GM19328 (cell line): Measurements from ENCODE around the gene FLOT2.
A peak's percentile ranks its signal among the peaks of the same experiment; 100 is the strongest.
"Not testable (repeated sequence)": the region's sequence is repeated elsewhere in the genome, so short reads cannot be mapped to it uniquely, and the experiment has no call there.

Experiments used
- ATAC-seq: cut with Tn5 transposase; IDR thresholded peaks from one replicate; pipeline ENCODE4 v1.9.1; 2021; ENCODE audit warnings: mild to moderate bottlenecking, moderate library complexity; ENCODE audit not compliant: unreplicated experiment

FLOT2 gene

DNA sequence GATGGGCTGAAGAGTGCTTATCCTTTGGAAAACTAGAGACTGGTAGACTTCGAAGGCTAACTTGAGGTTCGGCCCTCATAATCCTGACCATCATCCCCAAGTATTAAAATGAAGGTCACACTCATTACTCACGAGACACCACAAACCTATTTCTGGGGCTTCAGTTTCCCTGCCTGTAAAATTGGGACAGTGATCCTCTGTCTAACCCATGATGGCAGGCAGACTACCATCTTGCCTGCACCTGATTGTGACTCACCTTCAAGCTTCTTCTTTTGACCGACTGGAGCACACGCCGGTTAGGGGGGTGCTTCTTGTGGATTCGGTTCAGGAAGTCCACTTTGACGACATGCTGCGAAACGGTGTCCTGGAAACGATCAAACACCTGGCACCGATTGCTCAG lies 19.5 kb upstream of the FLOT2 start:
- ATAC-seq, result no peak

- ATAC-seq, result no peak
Observed at GRCh38 chr17:28916302-28916934, 18.9 kb upstream of the FLOT2 start.

DNA sequence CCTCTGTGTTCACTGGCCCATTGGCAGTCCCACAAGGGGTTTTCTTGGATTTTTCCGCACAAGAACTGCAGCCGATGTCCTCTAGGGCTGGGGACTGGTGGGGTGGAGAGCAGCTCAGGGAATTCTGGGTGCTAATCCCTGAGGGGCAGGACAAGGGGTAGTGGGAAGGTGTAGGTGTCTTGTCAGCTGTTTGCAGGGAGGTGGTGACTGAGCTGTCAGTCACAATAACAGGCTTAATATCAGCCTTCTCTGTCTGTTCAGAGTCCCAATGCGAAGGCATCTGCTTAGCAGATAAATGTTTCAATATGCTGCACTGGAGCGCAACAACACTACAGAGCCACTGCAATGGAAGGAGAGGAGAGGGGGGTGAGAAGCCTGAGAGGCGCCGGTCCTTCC lies 15.4 kb upstream of the FLOT2 start:
- no peak for ATAC-seq

DNA sequence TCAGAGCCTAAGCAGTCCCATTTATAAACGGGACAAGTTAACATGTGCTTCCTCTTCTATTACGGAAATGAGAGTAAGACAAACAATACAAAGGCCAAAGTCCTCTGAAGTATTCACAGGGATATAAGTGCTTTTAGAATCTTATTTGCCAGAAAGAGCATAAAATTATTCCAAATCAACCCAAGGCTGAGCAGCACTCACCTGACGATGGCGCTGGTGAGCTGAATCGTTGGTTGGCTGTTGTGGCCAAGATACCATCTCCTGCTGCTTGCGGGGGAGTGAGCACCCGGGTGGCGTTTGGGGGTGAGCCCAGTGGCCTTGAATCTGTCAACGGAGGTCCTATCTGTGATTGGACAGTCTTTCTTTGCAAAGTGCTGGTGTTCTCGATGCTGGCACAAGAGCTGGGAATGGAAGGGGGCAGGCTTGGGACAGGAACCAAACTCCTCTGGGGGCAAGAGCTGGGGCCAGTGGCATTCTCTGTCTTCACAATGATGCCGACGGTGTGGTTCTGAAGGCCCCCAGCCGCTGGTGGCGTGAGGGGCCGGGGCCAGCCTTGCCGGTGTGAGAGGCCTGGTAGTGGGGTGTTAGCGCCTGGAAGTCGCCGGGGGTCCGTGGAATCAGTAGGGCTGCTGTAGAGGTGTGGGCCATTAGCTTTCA lies 14.9 kb upstream of the FLOT2 start:
- ATAC-seq, result no peak

DNA sequence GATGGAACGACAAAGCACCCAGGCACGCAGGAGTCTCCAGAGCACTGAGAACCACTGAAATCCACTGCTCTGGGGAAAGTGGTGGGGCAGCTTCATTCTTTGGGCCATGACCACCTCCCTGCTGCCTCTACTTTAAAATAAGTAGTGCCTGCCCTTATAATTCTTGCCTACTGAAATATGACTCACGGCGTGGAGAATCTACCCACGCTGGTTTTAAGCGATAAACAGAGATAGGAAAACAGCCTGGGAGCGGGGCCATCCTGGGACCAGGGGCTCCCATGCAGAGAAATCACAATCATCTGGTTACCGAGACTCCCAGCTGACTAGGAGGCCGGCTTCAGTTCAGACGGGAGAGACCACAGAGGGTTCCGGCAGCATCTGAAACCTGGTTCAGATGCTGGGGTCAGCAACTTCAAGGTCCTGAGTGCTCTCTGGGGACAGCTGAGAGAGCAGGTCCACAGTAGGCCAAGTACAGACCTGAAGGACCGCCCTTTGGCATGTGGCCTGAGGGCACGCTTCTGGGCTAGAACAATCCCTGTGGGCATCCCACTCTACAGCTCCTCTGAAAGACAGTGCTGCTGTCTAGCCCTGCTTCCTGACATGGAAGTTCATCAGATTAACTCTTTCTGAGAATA lies 14.0 kb upstream of the FLOT2 start:
- ATAC-seq, result no peak

GRCh38 chr17:28910534-28910933 lies 13.0 kb upstream of the FLOT2 start:
- no peak for ATAC-seq

- no peak for ATAC-seq
Observed at GRCh38 chr17:28908640-28909167, 11.2 kb upstream of the FLOT2 start.

DNA sequence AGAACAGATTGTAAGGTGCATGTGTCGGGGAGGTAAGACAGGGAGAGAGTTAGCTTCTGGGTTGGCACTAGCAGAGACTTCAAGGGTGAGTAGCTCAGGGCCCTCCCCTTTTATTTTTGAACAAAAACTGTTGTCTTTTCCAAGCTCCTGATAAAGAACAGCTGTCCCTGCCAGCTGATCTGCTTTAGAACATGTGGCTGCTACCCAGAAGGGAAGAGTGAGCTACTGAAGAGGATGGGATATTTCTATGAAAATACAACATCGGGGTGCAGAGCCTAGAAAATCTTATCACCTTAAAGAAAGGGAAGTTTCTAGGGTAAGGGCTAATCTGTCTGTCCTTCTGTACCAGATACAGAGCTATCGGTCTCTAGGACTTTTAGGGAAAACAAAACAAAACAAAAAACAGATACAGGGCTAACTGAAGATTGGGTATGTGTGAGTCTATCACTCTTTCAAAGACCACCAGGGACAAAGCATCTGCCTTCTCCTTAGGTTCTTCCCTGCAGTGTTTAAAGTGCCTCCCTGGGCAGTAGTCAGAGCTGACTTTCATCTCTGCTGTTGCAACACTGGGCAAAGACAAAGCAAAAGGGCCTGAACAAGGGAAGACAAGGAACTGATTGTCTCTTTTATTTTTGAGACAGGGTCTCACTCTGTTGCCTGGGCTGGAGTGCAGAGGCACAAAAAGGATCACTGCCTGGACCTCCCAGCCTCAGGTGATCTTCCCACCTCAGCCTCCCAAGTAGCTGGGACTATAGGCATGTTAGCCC lies 10.4 kb upstream of the FLOT2 start:
- ATAC-seq, result no peak

- ATAC-seq, result no peak
Observed at GRCh38 chr17:28906706-28907438, 9.3 kb upstream of the FLOT2 start.

DNA sequence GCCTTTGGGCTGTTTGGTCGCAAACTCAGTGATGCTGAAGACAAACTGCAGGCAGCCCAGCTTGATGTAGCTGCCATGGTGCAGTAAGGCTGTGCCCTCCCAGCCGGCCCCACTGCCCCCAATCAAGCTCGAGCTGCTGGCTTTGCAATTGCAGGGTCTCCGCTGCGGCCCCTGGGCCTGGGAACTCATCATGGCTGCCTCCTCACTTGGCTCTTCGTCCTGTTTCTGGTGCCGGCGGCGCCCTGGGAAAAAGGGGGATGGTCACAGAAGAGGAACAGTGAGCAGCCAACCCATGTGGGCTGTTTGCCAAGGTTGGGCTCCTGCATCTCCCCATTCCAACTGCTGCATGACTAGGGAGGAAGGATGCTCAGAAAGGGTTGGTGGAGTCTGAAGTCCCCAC lies 8.7 kb upstream of the FLOT2 start:
- no peak for ATAC-seq

DNA sequence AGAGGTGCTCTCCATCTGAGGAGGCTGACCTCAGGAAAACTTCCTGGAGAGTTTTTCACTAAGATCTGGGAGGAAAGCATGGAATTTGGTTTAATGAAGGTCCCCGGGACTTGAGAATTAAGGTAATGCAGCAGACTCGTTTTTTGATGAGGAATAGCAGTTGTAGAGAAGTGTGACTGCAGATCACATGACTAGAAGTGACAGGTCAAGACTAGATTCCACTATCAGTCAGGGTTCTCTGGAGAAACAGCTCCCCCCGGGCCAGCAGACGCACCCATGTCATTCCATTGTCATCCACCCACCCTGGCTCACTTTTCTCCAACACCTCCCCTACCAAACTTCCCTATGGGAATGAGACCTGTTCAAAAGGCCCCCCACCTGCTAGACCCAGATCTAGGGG lies 7.3 kb upstream of the FLOT2 start:
- ATAC-seq, result no peak

GRCh38 chr17:28903546-28903841 lies 6.0 kb upstream of the FLOT2 start:
- not testable (repeated sequence) for ATAC-seq

GRCh38 chr17:28902819-28903545 lies 5.4 kb upstream of the FLOT2 start, which contains the start of gene DHRS13:
Gene DHRS13 (minus strand): TSS chr17:28903079. CDS start chr17:28902944, 135 bp downstream.
- ATAC-seq, result peak; percentile 77

DNA sequence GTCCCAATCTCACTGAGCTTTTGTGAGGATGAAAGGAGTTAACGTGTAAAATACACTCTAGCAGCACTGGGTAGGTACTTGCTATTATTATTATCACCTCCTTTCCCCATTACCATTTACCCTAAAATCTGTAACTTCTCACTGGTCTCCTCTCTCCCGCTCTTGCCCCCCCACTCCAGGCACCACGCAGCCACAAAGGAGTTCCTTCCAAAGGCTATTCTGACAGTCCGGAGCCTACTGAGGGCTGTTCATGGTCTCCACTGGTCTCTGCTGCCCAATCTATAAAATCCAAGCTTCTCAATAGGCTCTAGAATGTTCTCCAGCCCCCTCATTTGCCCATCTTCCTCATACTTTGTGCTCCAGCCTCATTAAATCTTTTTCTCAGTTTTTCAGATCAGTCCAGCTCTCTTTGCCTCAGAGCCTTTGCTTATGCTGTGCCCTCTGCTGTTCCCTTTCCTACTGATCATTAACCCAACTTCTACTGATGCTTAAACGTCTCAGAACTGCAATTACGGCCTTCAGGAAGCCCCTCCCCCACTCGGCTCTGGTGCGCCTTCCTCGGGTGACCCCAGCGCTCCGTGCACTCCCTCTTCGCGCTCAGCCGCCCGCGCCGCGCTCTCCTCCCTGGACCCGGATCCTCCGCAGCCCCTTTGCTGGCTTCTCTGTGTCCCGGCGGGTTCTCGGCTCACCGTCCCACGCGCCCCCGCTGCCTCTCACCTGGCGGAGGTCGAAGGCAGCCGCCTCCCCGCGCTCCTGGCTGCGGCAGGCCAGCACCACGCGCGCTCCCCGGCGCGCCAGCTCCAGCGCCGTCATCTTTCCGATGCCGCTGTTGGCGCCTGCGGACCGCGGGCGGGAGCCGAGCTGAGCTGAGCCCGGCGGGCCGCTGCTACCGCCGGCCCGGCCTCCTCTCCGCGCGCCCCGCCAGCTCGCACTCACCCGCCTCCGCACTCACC lies 4.6 kb upstream of the FLOT2 start:
- ATAC-seq, result peak; percentile 40

DNA sequence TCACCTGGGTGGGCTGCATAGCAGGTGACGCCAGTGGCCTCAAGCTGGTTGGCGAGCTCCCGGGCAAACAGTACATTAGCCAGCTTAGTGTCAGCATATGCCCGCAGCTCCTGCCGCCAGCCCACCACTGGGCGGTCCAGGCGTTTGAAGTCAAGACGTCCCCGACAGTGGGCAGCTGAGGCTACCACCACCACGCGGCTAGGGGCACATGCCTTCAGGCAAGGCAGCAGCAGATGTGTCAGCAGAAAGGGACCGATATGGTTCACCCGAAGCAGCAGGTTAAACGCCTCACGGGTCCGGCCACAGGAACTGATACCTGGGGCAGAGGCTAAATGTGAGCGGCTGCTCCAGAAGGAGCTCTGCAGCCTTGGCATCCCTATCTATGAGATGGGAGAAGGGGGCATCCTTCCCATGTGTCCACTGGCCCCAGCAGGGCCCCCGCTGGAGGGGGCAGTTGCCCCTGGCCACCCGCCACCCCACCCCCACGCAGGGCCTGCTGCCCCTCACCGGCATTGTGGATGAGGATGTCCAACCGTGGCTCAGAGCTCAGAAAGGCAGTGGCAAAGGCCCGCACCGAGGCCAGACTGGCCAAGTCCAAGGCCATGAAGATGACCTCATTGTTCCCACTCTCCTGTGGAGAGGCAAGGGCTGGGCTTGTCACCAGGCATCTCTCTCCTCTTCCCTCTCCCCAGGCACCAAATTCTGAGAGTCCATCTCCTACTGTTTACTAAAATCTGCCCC lies 3.6 kb upstream of the FLOT2 start:
- ATAC-seq, result no peak

- no peak for ATAC-seq
Observed at GRCh38 chr17:28899212-28899815, 1.8 kb upstream of the FLOT2 start.

- no peak for ATAC-seq
Observed at GRCh38 chr17:28898527-28898955, 1.0 kb upstream of the FLOT2 start.
